AG04450 (cell line): ENCODE results near the gene MAPRE2. TPM values are rescaled to one million over a fixed set of nuclear protein-coding genes. Genes with fewer than 3 reads are reported as not detected.

Source experiments
- CTCF ChIA-PET: fragments of 300-600, 350-600 bp; formaldehyde crosslinking; extraction: SDS; loops from one replicate; lab custom pipeline; 2022; ENCODE audit warnings: antibody characterized with exemption, inconsistent platforms; lab: Charles Lee
- POLR2A ChIA-PET: fragments of 350-600 bp; formaldehyde crosslinking; extraction: SDS; loops from one replicate; lab custom pipeline; 2021; ENCODE audit warnings: antibody characterized with exemption, inconsistent platforms; lab: Yijun Ruan, JAX
- DNase-seq: peaks from one replicate; pipeline ENCODE4 v3.0.0-alpha.2; 2011; ENCODE audit warnings: low read depth, low spot score
- H3K27ac ChIP-seq: one replicate; pipeline ENCODE4 v1.5.1; 2012; ENCODE audit warnings: low read depth, low read length, control low read depth
- H3K27me3 ChIP-seq: one replicate; pipeline ENCODE4 v1.6.0; 2012; ENCODE audit warnings: low read length; ENCODE audit not compliant: control insufficient read depth, insufficient read depth
- H3K4me3 ChIP-seq: 2 replicates; pipeline ENCODE4 v1.5.1; 2011; ENCODE audit warnings: mild to moderate bottlenecking, low read depth, low read length, control low read depth
- H3K9me3 ChIP-seq: 2 replicates; pipeline ENCODE4 v1.5.1; 2012; ENCODE audit warnings: low read length; ENCODE audit not compliant: control insufficient read depth, insufficient read depth
- CTCF ChIP-seq: IDR thresholded peaks from 2 replicates; pipeline ENCODE4 v1.5.1; 2011; ENCODE audit warnings: low read depth, low read length, control low read depth, inconsistent platforms
- polyA plus RNA-seq: library from polyadenylated mRNA; depleted of rRNA; stranded (reverse); fragments of >200 nt; gene quantifications from 2 replicates; pipeline ENCODE4 v1.2.3, GENCODE V29; 2011

The MAPRE2 gene
- polyA plus RNA-seq, 1 experiment: 48.8 TPM

GRCh38 chr18:34998661-34999060, 42.6 kb upstream of the MAPRE2 start:
- CTCF ChIA-PET: interaction anchor here (6.2 kb wide), 1 partner anchor 146 kb away, joined by 47 read pairs; no protein-coding TSS in a partner anchor
- Histone ChIP-seq H3K9me3 (no peaks in the 10 kb centered on the region), H3K27ac (no peak overlapping the region), H3K27me3 (peaks cover 4% of the 10 kb centered on the region), H3K4me3 (no peak overlapping the region)
- no peak for DNase-seq
- POLR2A ChIA-PET: interaction anchor here (0.7 kb wide), 1 partner anchor 64 kb away, joined by 12 read pairs; no protein-coding TSS in a partner anchor
- no peak for TF ChIP-seq CTCF

GRCh38 chr18:34999756-35000289, 41.4 kb upstream of the MAPRE2 start:
- CTCF ChIA-PET: interaction anchor here (0.6 to 6.2 kb wide), 2 partner anchors 17 to 144 kb away, joined by 3 to 47 read pairs; no protein-coding TSS in a partner anchor
- no peak overlapping the region for H3K4me3 ChIP-seq
- no peak for TF ChIP-seq CTCF
- H3K27ac ChIP-seq: no peak overlapping the region
- no peaks in the 10 kb centered on the region for H3K9me3 ChIP-seq
- DNase-seq: no peak
- peaks cover 4% of the 10 kb centered on the region for H3K27me3 ChIP-seq
- POLR2A ChIA-PET: no interaction called here

GRCh38 chr18:35000457-35000856, 40.8 kb upstream of the MAPRE2 start:
- DNase-seq: no peak
- Histone ChIP-seq H3K4me3 (no peak overlapping the region), H3K27me3 (peaks cover 4% of the 10 kb centered on the region), H3K9me3 (no peaks in the 10 kb centered on the region), H3K27ac (no peak overlapping the region)
- ChIA-PET CTCF (interaction anchor here (0.6 to 6.2 kb wide), 2 partner anchors 17 to 144 kb away, joined by 3 to 47 read pairs; no protein-coding TSS in a partner anchor), POLR2A (no interaction called here)
- no peak for TF ChIP-seq CTCF

- DNase-seq: no peak
These were observed 39.1 kb upstream of the MAPRE2 start for GRCh38 chr18:35002120-35002519.

More at GRCh38 chr18:35002120-35002519, 39.1 kb upstream of the MAPRE2 start:
- ChIA-PET CTCF (interaction anchor here (6.2 kb wide), 1 partner anchor 142 kb away, joined by 47 read pairs; no protein-coding TSS in a partner anchor), POLR2A (no interaction called here)
- Histone ChIP-seq H3K27ac (no peak overlapping the region), H3K4me3 (no peak overlapping the region), H3K27me3 (peaks cover 3% of the 10 kb centered on the region), H3K9me3 (no peaks in the 10 kb centered on the region)
- no peak for TF ChIP-seq CTCF
